GM12891 (cell line): ENCODE measurements around the gene IL11RA.

Experiments
- POLR2A ChIP-seq: IDR thresholded peaks from 2 replicates; pipeline ENCODE4 v1.6.1; 2011; ENCODE audit warnings: low read depth, low read length, control low read depth
- POLR2AphosphoS5 ChIP-seq: IDR thresholded peaks from 2 replicates; pipeline ENCODE4 v1.6.1; 2011; ENCODE audit warnings: low read depth, low read length, control low read depth
- SPI1 ChIP-seq: IDR thresholded peaks from 2 replicates; pipeline ENCODE4 v1.6.1; 2011; ENCODE audit warnings: low read depth, low read length, control low read depth
- TAF1 ChIP-seq: IDR thresholded peaks from 2 replicates; pipeline ENCODE4 v1.6.1; 2011; ENCODE audit warnings: low read depth, low read length, control low read depth

DNA sequence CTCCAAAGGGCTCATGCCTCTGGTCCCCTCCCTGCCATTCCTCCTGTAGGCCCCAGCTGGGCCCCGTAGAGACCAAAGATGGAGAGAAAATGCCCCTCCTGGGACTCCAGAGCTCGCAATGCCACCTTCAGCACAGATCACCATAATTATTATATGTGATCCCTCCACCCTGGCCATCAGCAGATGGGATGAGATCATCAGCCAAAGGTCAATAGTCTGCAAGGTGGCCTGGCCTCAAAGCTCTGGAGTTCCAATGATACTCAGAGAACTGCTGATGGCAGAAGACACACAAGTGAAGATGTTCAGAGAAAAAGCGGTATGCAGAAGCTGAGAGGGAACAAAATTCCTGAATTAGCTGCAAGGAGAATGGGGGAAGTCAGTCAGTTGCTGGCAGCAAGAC, 45.1 kb upstream of the IL11RA start:
- TF ChIP-seq SPI1 (no peak), POLR2A (no peak), TAF1 (no peak), POLR2AphosphoS5 (no peak)
